ENCODE data around the gene DGUOK. TPM values are rescaled to one million over a fixed set of nuclear protein-coding genes. Genes with fewer than 3 reads are reported as not detected.

DGUOK gene
- polyA plus RNA-seq, 1 donor from 2014 or later, result 168 TPM

- Histone ChIP-seq H3K4me2 (ENCODE audit: low read length) (no peak overlapping the region), H3F3A (ENCODE audit: insufficient read depth, low read length, poor library complexity, severe bottlenecking) (no peaks in the 10 kb centered on the region), H3K4me3 (ENCODE audit: low read length) (no peak overlapping the region), H4K20me1 (ENCODE audit: insufficient read depth) (no peaks in the 10 kb centered on the region), H3K9ac (ENCODE audit: low read length) (no peak overlapping the region), H3K27me3 (ENCODE audit: insufficient read depth, low read depth, low read length) (no peaks in the 10 kb centered on the region), H2AFZ (ENCODE audit: low read depth, low read length) (no peak overlapping the region), H3K36me3 (ENCODE audit: insufficient read depth, low read length) (no peaks in the 10 kb centered on the region), H3K9me2 (ENCODE audit: insufficient read depth, low read length) (no peaks in the 10 kb centered on the region), H3K79me2 (replicated peaks; ENCODE audit: insufficient read depth, low read length) (no peaks in the 10 kb centered on the region), H3K9me3 (ENCODE audit: low read length) (no peaks in the 10 kb centered on the region), H3K27ac (ENCODE audit: low read length) (peak overlapping the region; percentile 18)
- TF ChIP-seq SMC3 (conservative IDR thresholded peaks at IDR 0.05; ENCODE audit: poor library complexity) (no peak), POLR2AphosphoS5 (IDR thresholded peaks at IDR 0.05) (no peak), EP300 (conservative IDR thresholded peaks at IDR 0.05; ENCODE audit: poor library complexity, severe bottlenecking) (no peak), CTCF (IDR thresholded peaks at IDR 0.05; ENCODE audit: poor library complexity, severe bottlenecking) (no peak), TAF1 (IDR thresholded peaks at IDR 0.05; ENCODE audit: low read depth) (no peak), MXI1 (conservative IDR thresholded peaks at IDR 0.05; ENCODE audit: poor library complexity, severe bottlenecking) (no peak), EZH2 (IDR thresholded peaks at IDR 0.05; ENCODE audit: borderline replicate concordance, insufficient read depth, low read length, poor library complexity, severe bottlenecking) (no peak), REST (IDR thresholded peaks at IDR 0.05; ENCODE audit: borderline replicate concordance) (no peak), RAD21 (conservative IDR thresholded peaks at IDR 0.05) (no peak)
Measured at GRCh38 chr2:73894877-73895276, 31.8 kb upstream of the DGUOK start.

GRCh38 chr2:73895473-73895872 is 31.2 kb upstream of the DGUOK start:
- Histone ChIP-seq H3K27me3 (ENCODE audit: insufficient read depth, low read depth, low read length) (no peaks in the 10 kb centered on the region), H3K9ac (ENCODE audit: low read length) (no peak overlapping the region), H3K27ac (ENCODE audit: low read length) (peak overlapping the region; percentile 18), H2AFZ (ENCODE audit: low read depth, low read length) (no peak overlapping the region), H3K36me3 (ENCODE audit: insufficient read depth, low read length) (no peaks in the 10 kb centered on the region), H3K9me2 (ENCODE audit: insufficient read depth, low read length) (no peaks in the 10 kb centered on the region), H4K20me1 (ENCODE audit: insufficient read depth) (no peaks in the 10 kb centered on the region), H3K79me2 (replicated peaks; ENCODE audit: insufficient read depth, low read length) (no peaks in the 10 kb centered on the region), H3K9me3 (ENCODE audit: low read length) (no peaks in the 10 kb centered on the region), H3F3A (ENCODE audit: insufficient read depth, low read length, poor library complexity, severe bottlenecking) (no peaks in the 10 kb centered on the region), H3K4me2 (ENCODE audit: low read length) (no peak overlapping the region), H3K4me3 (ENCODE audit: low read length) (no peak overlapping the region)
- TF ChIP-seq EP300 (conservative IDR thresholded peaks at IDR 0.05; ENCODE audit: poor library complexity, severe bottlenecking) (peak; percentile 67), REST (IDR thresholded peaks at IDR 0.05; ENCODE audit: borderline replicate concordance) (no peak), RAD21 (conservative IDR thresholded peaks at IDR 0.05) (no peak), SMC3 (conservative IDR thresholded peaks at IDR 0.05; ENCODE audit: poor library complexity) (no peak), EZH2 (IDR thresholded peaks at IDR 0.05; ENCODE audit: borderline replicate concordance, insufficient read depth, low read length, poor library complexity, severe bottlenecking) (no peak)

Measured in neural cell (in vitro differentiated cells).